K562 (cell line): ENCODE results near the gene SAT1.

Experiments used
- CBFA2T3 ChIP-seq: fragments of 450-650 bp; IDR thresholded peaks from 2 replicates; pipeline ENCODE4 v1.6.1; 2017
- CREB1 ChIP-seq, 2 experiments: sonication (generic) in 1 of 2; formaldehyde crosslinking in 1 of 2; IDR thresholded peaks; 2 replicates each; pipeline versions ENCODE4 v1.6.1 to v1.8.0; 2012 to 2022; ENCODE audit warnings: inconsistent platforms in 1 of 2, mild to moderate bottlenecking in 1 of 2, missing genetic modification reagents in 1 of 2, moderate library complexity in 1 of 2
- JUND ChIP-seq, 2 experiments: IDR thresholded peaks; 2 replicates in 1 of 2; 3 replicates in 1 of 2; pipeline ENCODE4 v1.6.1; 2011; ENCODE audit warnings: borderline replicate concordance in 2 of 2, low read depth in 2 of 2, low read length in 2 of 2, improper control_type of control experiment in 1 of 2, missing biosample characterization in 1 of 2, missing genetic modification characterization in 1 of 2, missing genetic modification reagents in 1 of 2
- MYBL2 ChIP-seq, 2 experiments: fragments of 450-650 bp in 1 of 2; sonication (generic) in 1 of 2; formaldehyde crosslinking in 1 of 2; IDR thresholded peaks; 2 replicates each; pipeline versions ENCODE4 v1.6.1 to v1.8.1; 2017 to 2022; ENCODE audit warnings: borderline replicate concordance in 1 of 2, inconsistent platforms in 1 of 2, low read depth in 1 of 2, mild to moderate bottlenecking in 1 of 2, missing genetic modification reagents in 1 of 2, moderate library complexity in 1 of 2
- SIN3A ChIP-seq, 2 experiments: fragments of 150-350 bp in 1 of 2; IDR thresholded peaks; 2 replicates each; pipeline ENCODE4 v1.6.1; 2011 to 2016; ENCODE audit warnings: borderline replicate concordance in 2 of 2, low read depth in 2 of 2, low read length in 2 of 2, mild to moderate bottlenecking in 2 of 2, moderate library complexity in 2 of 2; ENCODE audit not compliant: control insufficient read depth in 1 of 2
- TCF3 ChIP-seq: sonication (generic); formaldehyde crosslinking; IDR thresholded peaks from 2 replicates; pipeline ENCODE4 v1.4.0; 2020; ENCODE audit warnings: mild to moderate bottlenecking, missing genetic modification reagents
- ZBTB7A ChIP-seq: IDR thresholded peaks from 2 replicates; pipeline ENCODE4 v1.6.1; 2011; ENCODE audit warnings: low read depth, mild to moderate bottlenecking, low read length, moderate library complexity, borderline replicate concordance; ENCODE audit not compliant: control insufficient read depth
- ZNF274 ChIP-seq: IDR thresholded peaks from 2 replicates; pipeline ENCODE4 v1.6.1; 2011; ENCODE audit warnings: low read depth, mild to moderate bottlenecking, low read length, moderate library complexity, borderline replicate concordance
- TF ChIP-seq, protein P1 (sequence below): fragments of 450-650 bp; IDR thresholded peaks from 2 replicates; pipeline ENCODE4 v1.6.1; 2016; ENCODE audit warnings: low read depth, mild to moderate bottlenecking, moderate library complexity
- TF ChIP-seq, protein P2 (sequence below): fragments of 200-600 bp; sonication (generic); IDR thresholded peaks from one replicate; pipeline ENCODE4 v1.6.1; 2012; ENCODE audit warnings: mild to moderate bottlenecking, low read depth, low read length, inconsistent platforms
- TF ChIP-seq, protein P3 (sequence below): sonication (generic); formaldehyde crosslinking; IDR thresholded peaks from 2 replicates; pipeline ENCODE4 v1.8.1; 2022; ENCODE audit warnings: missing genetic modification reagents
- TF ChIP-seq, protein P4 (sequence below): sonication (generic); formaldehyde crosslinking; IDR thresholded peaks from 2 replicates; pipeline ENCODE4 v1.8.1; 2023; ENCODE audit warnings: mild to moderate bottlenecking, missing genetic modification reagents

DNA sequence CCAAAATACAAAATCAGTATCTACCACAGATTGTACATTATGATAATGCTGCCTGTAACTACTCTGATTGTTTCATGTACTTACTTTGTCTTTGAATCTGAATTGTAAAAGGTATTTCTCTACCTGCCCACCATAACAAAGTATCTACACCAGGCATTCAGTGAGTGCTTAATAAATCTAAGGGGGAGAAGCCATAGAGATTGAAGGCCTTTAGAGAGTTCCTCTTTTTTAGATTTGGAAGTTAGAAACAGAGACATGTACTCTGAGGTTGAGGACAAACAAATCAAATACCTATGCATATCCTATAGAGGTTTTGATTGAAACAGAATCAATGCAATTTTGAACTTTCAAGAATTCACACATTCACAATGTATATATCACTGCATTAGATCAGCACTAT, 42.7 kb downstream of the SAT1 start:
- TF ChIP-seq TCF3 (no peak), SIN3A (IDR thresholded peaks at IDR 0.05; ENCODE audit: borderline replicate concordance in 2 of 2, control insufficient read depth in 1 of 2, low read depth in 2 of 2, low read length in 2 of 2) (no peak), CBFA2T3 (no peak), MYBL2 (IDR thresholded peaks at IDR 0.05; ENCODE audit: low read depth) (no peak), MYBL2 (CRISPR knock-in tag; IDR thresholded peaks at IDR 0.05; ENCODE audit: borderline replicate concordance) (no peak), ZNF274 (no peak), ZBTB7A (no peak), JUND (IDR thresholded peaks at IDR 0.05; ENCODE audit: borderline replicate concordance, low read depth, low read length) (no peak), JUND (tag; IDR thresholded peaks at IDR 0.05; ENCODE audit: borderline replicate concordance, low read depth, low read length) (no peak), CREB1 (IDR thresholded peaks at IDR 0.05) (no peak), CREB1 (CRISPR knock-in tag; IDR thresholded peaks at IDR 0.05) (no peak)
- TF ChIP-seq, protein P1, sequence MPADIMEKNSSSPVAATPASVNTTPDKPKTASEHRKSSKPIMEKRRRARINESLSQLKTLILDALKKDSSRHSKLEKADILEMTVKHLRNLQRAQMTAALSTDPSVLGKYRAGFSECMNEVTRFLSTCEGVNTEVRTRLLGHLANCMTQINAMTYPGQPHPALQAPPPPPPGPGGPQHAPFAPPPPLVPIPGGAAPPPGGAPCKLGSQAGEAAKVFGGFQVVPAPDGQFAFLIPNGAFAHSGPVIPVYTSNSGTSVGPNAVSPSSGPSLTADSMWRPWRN, result no peak
- TF ChIP-seq, protein P2, sequence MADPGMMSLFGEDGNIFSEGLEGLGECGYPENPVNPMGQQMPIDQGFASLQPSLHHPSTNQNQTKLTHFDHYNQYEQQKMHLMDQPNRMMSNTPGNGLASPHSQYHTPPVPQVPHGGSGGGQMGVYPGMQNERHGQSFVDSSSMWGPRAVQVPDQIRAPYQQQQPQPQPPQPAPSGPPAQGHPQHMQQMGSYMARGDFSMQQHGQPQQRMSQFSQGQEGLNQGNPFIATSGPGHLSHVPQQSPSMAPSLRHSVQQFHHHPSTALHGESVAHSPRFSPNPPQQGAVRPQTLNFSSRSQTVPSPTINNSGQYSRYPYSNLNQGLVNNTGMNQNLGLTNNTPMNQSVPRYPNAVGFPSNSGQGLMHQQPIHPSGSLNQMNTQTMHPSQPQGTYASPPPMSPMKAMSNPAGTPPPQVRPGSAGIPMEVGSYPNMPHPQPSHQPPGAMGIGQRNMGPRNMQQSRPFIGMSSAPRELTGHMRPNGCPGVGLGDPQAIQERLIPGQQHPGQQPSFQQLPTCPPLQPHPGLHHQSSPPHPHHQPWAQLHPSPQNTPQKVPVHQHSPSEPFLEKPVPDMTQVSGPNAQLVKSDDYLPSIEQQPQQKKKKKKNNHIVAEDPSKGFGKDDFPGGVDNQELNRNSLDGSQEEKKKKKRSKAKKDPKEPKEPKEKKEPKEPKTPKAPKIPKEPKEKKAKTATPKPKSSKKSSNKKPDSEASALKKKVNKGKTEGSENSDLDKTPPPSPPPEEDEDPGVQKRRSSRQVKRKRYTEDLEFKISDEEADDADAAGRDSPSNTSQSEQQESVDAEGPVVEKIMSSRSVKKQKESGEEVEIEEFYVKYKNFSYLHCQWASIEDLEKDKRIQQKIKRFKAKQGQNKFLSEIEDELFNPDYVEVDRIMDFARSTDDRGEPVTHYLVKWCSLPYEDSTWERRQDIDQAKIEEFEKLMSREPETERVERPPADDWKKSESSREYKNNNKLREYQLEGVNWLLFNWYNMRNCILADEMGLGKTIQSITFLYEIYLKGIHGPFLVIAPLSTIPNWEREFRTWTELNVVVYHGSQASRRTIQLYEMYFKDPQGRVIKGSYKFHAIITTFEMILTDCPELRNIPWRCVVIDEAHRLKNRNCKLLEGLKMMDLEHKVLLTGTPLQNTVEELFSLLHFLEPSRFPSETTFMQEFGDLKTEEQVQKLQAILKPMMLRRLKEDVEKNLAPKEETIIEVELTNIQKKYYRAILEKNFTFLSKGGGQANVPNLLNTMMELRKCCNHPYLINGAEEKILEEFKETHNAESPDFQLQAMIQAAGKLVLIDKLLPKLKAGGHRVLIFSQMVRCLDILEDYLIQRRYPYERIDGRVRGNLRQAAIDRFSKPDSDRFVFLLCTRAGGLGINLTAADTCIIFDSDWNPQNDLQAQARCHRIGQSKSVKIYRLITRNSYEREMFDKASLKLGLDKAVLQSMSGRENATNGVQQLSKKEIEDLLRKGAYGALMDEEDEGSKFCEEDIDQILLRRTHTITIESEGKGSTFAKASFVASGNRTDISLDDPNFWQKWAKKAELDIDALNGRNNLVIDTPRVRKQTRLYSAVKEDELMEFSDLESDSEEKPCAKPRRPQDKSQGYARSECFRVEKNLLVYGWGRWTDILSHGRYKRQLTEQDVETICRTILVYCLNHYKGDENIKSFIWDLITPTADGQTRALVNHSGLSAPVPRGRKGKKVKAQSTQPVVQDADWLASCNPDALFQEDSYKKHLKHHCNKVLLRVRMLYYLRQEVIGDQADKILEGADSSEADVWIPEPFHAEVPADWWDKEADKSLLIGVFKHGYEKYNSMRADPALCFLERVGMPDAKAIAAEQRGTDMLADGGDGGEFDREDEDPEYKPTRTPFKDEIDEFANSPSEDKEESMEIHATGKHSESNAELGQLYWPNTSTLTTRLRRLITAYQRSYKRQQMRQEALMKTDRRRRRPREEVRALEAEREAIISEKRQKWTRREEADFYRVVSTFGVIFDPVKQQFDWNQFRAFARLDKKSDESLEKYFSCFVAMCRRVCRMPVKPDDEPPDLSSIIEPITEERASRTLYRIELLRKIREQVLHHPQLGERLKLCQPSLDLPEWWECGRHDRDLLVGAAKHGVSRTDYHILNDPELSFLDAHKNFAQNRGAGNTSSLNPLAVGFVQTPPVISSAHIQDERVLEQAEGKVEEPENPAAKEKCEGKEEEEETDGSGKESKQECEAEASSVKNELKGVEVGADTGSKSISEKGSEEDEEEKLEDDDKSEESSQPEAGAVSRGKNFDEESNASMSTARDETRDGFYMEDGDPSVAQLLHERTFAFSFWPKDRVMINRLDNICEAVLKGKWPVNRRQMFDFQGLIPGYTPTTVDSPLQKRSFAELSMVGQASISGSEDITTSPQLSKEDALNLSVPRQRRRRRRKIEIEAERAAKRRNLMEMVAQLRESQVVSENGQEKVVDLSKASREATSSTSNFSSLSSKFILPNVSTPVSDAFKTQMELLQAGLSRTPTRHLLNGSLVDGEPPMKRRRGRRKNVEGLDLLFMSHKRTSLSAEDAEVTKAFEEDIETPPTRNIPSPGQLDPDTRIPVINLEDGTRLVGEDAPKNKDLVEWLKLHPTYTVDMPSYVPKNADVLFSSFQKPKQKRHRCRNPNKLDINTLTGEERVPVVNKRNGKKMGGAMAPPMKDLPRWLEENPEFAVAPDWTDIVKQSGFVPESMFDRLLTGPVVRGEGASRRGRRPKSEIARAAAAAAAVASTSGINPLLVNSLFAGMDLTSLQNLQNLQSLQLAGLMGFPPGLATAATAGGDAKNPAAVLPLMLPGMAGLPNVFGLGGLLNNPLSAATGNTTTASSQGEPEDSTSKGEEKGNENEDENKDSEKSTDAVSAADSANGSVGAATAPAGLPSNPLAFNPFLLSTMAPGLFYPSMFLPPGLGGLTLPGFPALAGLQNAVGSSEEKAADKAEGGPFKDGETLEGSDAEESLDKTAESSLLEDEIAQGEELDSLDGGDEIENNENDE, result no peak
- TF ChIP-seq, protein P3, sequence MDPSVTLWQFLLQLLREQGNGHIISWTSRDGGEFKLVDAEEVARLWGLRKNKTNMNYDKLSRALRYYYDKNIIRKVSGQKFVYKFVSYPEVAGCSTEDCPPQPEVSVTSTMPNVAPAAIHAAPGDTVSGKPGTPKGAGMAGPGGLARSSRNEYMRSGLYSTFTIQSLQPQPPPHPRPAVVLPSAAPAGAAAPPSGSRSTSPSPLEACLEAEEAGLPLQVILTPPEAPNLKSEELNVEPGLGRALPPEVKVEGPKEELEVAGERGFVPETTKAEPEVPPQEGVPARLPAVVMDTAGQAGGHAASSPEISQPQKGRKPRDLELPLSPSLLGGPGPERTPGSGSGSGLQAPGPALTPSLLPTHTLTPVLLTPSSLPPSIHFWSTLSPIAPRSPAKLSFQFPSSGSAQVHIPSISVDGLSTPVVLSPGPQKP (CRISPR knock-in tag), result no peak
- TF ChIP-seq, protein P4, sequence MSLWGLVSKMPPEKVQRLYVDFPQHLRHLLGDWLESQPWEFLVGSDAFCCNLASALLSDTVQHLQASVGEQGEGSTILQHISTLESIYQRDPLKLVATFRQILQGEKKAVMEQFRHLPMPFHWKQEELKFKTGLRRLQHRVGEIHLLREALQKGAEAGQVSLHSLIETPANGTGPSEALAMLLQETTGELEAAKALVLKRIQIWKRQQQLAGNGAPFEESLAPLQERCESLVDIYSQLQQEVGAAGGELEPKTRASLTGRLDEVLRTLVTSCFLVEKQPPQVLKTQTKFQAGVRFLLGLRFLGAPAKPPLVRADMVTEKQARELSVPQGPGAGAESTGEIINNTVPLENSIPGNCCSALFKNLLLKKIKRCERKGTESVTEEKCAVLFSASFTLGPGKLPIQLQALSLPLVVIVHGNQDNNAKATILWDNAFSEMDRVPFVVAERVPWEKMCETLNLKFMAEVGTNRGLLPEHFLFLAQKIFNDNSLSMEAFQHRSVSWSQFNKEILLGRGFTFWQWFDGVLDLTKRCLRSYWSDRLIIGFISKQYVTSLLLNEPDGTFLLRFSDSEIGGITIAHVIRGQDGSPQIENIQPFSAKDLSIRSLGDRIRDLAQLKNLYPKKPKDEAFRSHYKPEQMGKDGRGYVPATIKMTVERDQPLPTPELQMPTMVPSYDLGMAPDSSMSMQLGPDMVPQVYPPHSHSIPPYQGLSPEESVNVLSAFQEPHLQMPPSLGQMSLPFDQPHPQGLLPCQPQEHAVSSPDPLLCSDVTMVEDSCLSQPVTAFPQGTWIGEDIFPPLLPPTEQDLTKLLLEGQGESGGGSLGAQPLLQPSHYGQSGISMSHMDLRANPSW (CRISPR knock-in tag), result no peak
